ENCODE data around the gene SLC12A5.

DNA sequence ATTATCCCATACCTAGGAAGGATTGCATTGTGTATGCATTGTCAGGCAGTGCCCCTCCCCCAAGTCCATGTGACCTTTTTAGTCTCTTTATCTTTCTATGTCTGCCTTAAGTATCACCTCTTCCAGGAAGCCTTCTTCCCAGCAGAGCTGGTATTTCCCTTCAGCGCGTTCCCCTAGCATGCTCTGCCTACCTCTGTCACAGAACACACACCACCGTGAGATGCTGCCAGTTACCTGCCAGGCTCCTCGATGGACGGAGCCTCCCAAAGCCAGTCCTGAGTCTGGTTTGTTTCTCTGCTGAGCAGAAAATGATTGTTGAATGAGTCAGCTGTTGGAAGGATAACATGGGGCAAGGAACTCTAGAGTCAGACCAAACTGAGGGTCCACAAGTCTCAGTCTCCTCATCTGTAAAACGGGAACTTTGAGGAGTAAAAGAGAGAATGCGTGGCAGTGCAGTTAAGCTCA lies 45.7 kb upstream of the SLC12A5 start:
- no peak for TF ChIP-seq CTCF (conservative IDR thresholded peaks at IDR 0.05)
- no peak for TF ChIP-seq EZH2 (IDR thresholded peaks at IDR 0.05; ENCODE audit: low read depth)
